Dedifferentiated amniotic fluid mesenchymal stem cell (primary cell): Measurements from ENCODE around the gene ARFGEF3.
A peak's percentile ranks its signal among the peaks of the same experiment; 100 is the strongest.
"Not testable (repeated sequence)": the region's sequence is repeated elsewhere in the genome, so short reads cannot be mapped to it uniquely, and the experiment has no call there.

ENCODE experiments used
- DNase-seq: peaks from one replicate; pipeline ENCODE4 v3.0.0-alpha.2; 2016; ENCODE audit errors: extremely low spot score

ARFGEF3 gene

GRCh38 chr6:138212530-138212929 is 50.8 kb downstream of the ARFGEF3 start:
- DNase-seq: not testable (repeated sequence)

GRCh38 chr6:138215093-138215782 is 53.5 kb downstream of the ARFGEF3 start:
- DNase-seq: no peak

GRCh38 chr6:138218449-138218848 is 56.7 kb downstream of the ARFGEF3 start, which contains the start of gene PBOV1:
PBOV1 (minus strand) TSS chr6:138218491; CDS start chr6:138218395, 96 bp downstream.
- no peak for DNase-seq

GRCh38 chr6:138219398-138219797 is 57.7 kb downstream of the ARFGEF3 start:
- no peak for DNase-seq

- no peak for DNase-seq
Observed at GRCh38 chr6:138219901-138220300, 58.2 kb downstream of the ARFGEF3 start.

- DNase-seq: no peak
Observed at GRCh38 chr6:138222901-138223546, 61.3 kb downstream of the ARFGEF3 start.

GRCh38 chr6:138225953-138226352 is 64.2 kb downstream of the ARFGEF3 start:
- DNase-seq: no peak

- DNase-seq: no peak
Observed at GRCh38 chr6:138226700-138227315, 65.1 kb downstream of the ARFGEF3 start.

GRCh38 chr6:138227316-138227781 is 65.6 kb downstream of the ARFGEF3 start:
- DNase-seq: no peak

GRCh38 chr6:138229072-138229471 is 67.3 kb downstream of the ARFGEF3 start:
- no peak for DNase-seq

GRCh38 chr6:138229663-138230179 is 68.0 kb downstream of the ARFGEF3 start:
- no peak for DNase-seq

- no peak for DNase-seq
Observed at GRCh38 chr6:138230221-138230620, 68.5 kb downstream of the ARFGEF3 start.

GRCh38 chr6:138230759-138231380 is 69.1 kb downstream of the ARFGEF3 start:
- DNase-seq: no peak

- no peak for DNase-seq
Observed at GRCh38 chr6:138231381-138231886, 69.7 kb downstream of the ARFGEF3 start.

- no peak for DNase-seq
Observed at GRCh38 chr6:138234363-138234762, 72.6 kb downstream of the ARFGEF3 start.

GRCh38 chr6:138235205-138235604 is 73.5 kb downstream of the ARFGEF3 start:
- DNase-seq: no peak

- no peak for DNase-seq
Observed at GRCh38 chr6:138235693-138236092, 74.0 kb downstream of the ARFGEF3 start.

- DNase-seq: no peak
Observed at GRCh38 chr6:138237463-138237862, 75.7 kb downstream of the ARFGEF3 start.

GRCh38 chr6:138238368-138238767 is 76.6 kb downstream of the ARFGEF3 start:
- DNase-seq: no peak

GRCh38 chr6:138239774-138240173 is 78.0 kb downstream of the ARFGEF3 start:
- no peak for DNase-seq

GRCh38 chr6:138240476-138241245 is 78.9 kb downstream of the ARFGEF3 start:
- peak; percentile 26 for DNase-seq
